ENCODE data around the gene CYP21A2.
"Not testable (repeated sequence)": the region's sequence is repeated elsewhere in the genome, so short reads cannot be mapped to it uniquely, and the experiment has no call there.

Gene CYP21A2

DNA sequence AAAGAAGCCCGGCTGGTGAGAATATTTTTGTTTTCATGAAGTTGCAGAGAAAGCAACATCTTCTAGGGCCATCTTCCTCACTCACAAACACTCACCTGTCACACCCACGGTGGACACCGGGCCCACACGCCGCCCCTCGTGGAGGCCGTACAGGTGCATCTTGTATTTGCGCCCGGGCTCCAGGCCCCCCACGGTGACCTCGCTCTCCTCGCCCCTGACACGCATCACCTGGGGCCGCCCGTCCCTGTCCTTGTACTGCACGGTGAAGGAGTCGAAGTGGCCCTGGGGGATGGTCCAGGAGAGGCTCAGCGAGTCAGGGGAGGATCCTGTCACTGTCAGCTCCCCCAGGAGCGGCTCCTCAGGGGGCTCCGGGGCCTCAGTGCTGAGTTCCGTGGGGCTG is 17.5 kb downstream of the CYP21A2 start:
- not testable (repeated sequence) for DNase-seq (ENCODE audit: low read depth)

DNA sequence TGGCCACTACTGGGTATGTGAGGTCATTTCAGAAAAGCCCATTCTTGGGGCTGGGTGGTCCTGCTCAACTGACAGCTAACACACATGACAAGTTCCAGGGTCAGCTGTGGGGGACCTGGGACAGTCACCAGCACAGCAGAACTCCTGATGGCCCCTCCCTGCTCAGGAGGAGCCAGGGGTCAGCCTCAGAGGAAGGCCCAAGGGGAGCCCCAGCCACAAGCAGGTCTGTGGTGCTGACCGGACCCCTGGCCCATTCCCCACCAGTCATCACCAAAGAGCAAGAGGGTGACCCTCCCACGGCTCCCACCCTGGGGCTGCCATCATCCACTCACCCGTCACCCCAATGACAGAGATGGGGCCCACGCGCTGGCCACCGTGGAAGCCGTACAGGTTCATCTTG is 18.0 kb downstream of the CYP21A2 start:
- no peak for DNase-seq (ENCODE audit: low read depth)

DNA sequence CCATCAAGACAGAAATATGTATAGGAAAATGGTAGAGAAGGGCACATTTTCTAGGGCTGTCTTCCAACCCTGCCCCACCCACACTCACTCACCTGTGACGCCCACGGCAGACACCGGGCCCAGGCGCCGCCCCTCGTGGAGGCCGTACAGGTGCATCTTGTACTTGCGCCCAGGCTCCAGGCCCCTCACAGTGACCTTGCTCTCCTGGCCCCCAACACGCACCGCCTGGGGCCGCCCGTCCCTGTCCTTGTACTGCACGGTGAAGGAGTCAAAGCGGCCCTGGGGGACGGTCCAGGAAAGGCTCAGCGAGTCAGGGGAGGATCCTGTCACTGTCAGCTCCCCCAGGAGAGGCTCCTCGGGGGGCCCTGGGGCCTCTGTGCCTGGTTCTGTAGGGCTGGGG is 19.8 kb downstream of the CYP21A2 start:
- DNase-seq (ENCODE audit: low read depth): no peak

DNA sequence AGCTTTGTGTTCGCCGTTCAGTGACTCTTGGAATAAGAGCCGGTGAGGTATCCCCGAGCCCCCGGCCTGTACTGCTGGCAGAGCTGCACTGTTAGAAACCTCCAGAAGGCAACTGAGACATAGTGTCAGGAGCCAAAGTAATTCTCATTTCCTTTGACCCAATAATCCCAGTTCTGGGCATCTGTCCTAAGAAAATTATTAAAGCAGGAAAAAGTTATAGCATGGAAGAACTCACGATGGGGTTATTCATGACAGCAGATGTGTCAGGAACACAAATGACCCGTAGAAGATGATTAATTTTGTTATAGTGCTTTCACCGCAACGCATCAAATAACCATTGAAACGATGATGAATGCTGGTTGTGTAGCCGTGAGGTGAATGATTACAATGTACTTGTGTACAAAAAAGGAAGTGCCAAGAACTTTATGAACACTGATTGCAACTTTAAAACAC is 20.3 kb downstream of the CYP21A2 start:
- no peak for DNase-seq (ENCODE audit: low read depth)

DNA sequence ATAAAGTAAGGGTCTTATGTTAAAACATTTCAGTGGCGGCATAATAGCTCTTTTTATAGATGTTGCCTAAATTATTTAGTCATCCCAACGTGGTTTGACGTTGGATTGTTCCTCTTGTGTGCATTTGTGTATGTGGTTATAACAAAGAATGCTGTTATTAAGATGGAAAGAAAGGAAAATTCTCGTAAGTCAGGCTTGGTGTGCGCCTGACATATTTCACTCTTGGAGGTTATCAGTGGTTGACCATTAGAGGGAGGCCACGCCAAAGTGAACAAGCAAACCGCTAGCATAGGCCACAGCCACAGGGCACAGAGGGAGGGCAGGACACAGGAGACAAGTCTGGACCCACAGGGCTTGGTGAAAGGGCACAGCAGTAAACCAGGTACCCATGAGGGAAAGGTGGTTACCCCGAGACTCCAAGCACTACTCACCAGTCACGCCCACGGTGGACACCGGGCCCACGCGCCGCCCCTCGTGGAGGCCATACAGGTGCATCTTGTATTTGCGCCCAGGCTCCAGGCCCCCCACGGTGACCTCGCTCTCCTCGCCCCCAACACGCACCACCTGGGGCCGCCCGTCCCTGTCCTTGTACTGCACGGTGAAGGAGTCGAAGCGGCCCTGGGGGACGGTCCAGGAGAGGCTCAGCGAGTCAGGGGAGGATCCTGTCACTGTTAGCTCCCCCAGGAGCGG is 22.9 kb downstream of the CYP21A2 start:
- DNase-seq (ENCODE audit: low read depth): no peak

DNA sequence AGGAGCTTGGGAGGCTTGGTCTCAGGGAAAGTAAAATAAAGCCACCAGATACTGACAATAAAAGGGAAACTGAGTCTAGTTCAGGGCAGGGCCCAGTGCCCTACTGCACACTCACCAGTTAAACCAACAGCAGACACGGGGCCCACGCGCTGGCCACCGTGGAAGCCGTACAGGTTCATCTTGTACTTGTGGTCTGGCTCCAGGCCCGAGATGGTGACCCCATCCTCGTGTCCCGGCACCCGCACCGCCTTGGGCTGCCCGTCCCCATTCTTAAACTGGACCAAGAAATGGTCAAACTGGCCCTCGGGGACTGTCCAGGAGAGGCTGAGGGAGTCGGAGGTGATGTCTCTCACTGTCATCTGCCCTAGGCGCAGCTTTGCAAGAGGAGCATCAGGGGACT is 26.5 kb downstream of the CYP21A2 start:
- no peak for DNase-seq (ENCODE audit: low read depth)

DNA sequence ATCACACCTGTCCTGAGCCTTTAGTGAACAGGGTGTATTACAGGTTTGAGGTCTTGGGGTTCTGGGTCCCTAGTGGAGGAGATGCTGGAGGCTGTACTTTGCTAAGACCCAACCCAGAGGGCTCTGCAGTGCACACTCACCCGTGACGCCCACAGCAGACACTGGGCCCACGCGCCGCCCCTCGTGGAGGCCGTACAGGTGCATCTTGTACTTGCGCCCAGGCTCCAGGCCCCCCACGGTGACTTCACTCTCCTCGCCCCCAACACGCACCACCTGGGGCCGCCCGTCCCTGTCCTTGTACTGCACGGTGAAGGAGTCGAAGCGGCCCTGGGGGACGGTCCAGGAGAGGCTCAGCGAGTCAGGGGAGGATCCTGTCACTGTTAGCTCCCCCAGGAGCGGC is 29.3 kb downstream of the CYP21A2 start:
- DNase-seq (ENCODE audit: low read depth): not testable (repeated sequence)

DNA sequence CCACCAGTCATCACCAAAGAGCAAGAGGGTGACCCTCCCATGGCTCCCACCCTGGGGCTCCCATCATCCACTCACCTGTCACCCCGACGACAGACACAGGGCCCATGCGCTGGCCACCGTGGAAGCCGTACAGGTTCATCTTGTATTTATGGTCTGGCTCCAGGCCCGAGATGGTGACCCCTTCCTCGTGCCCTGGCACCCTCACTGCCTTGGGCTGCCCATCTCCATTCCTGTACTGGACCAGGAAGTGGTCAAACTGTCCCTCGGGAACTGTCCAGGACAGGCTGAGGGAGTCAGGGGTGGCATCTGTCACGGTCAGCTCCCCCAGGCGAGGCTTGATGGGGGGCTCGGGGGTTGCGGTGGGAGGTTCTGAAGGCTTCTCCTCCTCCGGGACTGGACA is 30.1 kb downstream of the CYP21A2 start:
- not testable (repeated sequence) for DNase-seq (ENCODE audit: low read depth)

DNA sequence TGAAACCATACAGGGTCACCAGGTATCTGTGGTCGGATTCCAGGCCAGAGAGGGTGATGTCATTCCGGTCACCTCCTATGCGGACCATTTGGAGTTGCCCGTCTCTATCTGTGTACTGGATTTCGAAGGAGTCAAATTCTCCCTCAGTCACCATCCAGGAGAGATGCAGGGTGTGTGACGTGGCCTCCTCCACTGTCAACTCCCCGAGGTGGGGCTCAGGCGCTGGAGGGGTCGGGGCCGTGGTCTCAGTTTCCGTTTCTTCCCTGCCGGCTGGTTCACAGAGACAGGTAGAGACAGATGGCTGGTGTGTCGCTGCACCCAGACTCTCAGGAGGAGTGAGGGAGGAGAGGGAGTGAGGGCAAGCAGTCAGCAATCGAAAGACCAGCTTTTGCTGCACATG is 30.7 kb downstream of the CYP21A2 start:
- no peak for DNase-seq (ENCODE audit: low read depth)

DNA sequence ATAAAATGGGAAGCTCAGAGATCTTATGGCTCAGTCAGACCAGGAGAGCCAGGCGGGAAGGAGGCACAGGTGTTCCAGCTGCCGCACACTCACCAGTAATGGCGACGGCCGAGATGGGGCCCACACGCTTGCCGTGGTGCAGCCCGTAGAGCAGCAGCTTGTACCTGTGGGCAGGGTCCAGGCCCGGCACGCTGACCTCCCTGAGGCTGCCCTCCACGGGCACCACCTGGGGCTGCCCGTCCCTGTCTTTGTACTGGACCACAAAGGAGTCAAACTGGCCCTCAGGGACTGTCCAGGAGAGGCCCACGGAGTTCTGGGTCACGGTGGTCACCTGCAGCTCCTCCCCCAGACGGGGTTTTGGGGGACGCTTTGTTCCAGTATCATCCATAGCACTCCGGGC is 31.2 kb downstream of the CYP21A2 start:
- DNase-seq (ENCODE audit: low read depth): no peak

DNA sequence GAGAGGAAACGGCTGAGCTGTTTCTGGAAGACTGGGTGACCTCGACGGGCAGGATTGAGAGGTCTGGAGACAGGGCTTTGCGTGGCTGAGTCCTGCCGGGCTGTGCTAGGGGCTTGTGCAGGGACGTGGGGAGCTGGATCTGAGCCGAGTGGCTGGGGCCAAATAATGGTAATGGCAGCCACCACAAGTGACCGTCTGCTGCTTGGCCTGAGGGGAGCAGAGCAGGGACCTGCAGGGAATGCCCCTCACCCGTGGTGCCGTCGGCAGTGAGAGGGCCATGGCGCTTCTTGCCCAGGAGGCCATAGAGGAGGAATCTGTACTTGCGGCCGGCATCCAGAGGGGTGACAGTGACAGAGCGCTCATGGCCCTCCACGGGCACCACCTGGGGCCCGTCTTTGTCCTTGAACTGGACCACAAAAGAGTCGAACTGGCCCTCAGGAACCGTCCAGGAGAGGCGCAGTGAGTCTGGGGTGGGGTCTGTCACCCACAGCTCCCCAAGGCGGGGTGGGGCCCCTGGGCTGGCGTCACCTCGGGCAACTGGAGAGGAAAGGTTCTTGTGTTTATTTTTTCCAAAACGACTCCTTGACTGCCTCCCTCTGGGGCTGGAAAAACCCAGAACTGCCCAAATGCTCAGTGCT is 31.8 kb downstream of the CYP21A2 start:
- no peak for DNase-seq (ENCODE audit: low read depth)

DNA sequence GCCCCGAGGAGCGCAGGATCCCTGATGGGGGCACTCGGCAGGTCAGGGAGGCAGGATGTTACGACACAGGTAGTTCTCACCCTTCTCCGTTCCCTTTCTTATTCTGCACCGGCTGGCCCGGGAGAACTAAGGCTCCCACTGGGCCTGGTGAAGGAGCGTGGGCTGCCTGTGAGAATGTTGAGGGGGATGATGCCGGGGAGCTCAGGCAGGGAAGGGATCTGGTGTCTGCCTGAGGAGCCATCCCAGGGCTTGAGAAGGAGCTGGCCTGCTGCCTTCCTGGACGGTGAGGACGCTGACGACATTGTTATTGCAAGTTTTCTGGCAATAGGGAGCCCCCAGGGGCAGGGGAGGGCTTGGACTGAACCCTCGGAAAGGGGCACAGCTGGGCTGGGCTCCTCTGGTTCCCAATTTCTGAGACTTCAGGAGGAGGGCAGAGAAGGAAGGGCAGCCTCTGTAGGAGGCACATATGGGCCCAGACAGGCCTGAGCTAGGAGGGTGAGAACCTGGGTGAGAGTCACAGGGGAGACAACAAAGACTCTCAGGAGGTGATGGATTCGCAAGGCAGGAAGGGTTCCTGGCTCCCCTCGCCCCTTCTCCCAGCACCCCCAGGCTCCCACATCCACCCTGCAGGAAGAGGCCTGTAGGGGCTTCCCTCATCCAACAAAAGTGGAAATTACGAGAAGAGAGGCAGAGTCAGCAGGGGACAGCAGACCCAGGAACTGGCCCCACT is 32.8 kb downstream of the CYP21A2 start:
- no peak for DNase-seq (ENCODE audit: low read depth)

DNA sequence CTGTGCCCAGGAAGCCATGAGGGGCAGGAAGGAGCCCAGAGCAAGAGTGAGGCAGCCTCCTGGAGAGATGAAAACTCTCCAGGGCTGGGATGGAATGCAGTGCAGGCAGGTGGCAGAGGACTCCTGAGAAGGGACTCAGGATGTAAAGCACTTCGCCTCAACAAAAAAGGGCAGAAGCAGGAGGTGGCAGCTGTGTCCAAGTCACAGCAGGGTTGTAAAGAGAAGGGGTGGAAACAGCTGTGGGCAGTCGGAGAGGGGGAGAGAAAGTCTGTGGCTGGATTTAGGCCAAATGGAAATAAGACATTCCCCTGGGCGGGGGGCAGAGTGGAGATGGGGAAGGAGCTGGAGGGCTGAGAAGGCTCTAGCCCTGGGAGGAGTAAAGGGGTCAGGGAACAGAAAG is 34.9 kb downstream of the CYP21A2 start:
- no peak for DNase-seq (ENCODE audit: low read depth)

DNA sequence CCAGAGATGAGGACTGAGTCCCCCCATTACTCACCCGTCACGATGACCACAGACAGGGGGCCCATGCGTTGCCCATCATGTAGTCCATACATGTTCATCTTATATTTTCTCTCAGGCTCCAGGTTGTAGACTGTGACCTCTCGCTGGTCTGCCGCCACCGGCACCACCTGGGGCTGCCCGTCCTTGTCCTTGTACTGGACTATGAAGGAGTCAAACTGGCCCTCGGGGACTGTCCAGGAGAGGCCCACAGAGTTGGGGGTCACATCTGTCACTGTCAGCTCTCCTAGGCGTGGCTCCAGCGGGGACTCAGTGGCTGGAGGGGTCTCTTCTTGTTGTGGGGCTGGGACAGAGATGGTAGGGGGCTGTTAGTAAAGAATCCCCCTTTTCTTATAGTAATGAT is 35.4 kb downstream of the CYP21A2 start:
- no peak for DNase-seq (ENCODE audit: low read depth)

DNA sequence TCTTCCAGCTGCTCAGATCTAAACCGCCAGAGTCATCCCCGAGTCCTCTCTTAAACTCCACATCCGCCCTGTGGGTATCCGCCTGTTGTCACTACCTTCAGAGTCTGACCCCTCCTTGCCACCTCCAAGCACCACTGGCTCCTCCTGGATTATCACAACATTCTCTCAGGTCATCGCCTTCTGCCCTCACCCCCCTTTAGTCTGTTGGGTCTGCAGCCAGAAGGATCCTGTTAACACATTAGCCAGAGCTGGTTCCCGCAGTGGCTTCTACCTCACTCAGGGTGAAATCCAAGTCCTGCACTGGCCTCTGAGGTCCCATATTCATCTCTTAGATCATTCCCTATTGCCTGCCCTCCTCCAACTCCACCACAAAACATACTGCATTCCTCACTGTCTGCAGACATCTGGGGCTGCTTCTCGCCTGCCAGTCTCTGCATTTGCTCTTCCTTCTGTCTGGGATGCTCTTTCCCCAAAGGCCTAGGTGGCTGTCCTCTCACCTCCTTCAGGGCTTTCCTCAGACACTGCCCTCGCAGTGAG is 36.8 kb downstream of the CYP21A2 start:
- no peak for DNase-seq (ENCODE audit: low read depth)

DNA sequence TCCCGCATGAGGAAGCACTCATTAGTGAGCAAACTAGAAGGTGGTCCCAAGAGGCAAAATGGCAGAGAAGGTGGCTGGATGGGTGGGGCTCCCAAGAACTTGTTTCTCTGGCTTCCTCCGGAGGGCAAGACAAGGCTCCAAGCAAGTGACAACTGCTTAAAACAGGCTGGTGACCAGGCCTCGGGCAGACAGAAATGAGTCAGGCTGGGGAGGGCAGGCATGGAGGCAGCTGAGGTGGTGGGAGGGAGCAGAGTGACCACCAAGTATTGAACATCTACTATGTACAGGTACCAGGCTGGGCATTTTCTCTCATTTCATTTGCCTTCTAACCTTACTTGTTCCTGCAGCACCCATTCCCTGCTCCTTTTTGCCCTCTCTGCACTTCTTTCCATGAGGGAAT is 37.6 kb downstream of the CYP21A2 start:
- no peak for DNase-seq (ENCODE audit: low read depth)

DNA sequence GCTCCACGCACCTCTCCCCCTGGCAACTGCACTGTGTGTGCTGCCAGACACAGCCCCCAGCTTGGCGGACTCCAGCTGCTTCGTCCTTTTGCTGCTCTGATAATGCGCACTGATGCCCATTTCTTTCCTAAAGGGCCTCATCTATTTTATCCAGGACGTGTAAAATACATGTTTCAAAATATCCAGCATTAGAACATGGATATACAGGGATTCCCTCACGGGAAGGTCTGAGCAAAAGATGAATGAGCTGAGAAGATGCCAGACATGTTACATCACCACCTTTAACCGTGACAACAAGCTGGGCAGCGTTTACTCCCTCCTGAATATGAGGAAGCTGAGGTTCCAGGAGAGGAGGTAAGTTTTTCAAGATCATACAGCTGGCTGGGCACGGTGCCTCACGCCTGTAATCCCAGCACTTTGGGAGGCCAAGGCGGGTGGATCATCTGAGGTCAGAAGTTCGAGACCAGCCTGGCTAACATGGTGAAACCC is 38.1 kb downstream of the CYP21A2 start:
- no peak for DNase-seq (ENCODE audit: low read depth)

DNA sequence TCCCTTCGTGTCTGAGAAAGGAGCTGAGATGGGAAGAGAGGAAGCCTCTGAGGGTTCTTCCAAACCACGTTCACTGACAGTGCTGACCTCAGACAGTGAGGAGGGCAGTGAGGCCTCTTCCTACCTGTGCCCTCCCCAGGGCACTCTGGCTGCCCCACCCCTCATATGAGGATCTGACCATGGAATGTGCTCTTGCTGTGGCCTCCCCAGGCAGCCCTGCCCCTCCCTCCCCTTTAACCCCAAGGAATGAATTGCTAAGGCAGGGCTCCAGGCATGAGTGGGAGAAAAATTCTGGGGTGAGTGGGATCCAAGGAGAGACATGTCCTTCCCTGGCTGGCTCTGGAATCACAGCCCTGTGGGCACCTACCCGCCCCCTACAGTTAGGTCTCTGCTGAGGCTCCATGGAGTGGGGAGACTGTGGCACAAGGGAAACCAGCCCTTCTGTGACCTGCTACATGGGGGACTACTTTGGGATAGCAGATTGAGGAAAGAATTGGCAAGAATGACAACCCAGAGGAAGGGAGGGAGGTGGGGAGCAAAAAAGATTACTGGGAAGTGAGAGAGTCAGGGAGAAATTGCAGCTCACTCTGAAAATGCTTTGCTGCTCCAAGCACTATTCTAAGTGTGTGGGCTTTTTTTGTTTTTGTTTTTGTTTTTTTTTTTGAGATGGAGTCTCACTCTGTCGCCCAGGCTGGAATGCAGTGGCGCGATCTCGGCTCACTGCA is 41.5 kb downstream of the CYP21A2 start:
- DNase-seq (ENCODE audit: low read depth): no peak

DNA sequence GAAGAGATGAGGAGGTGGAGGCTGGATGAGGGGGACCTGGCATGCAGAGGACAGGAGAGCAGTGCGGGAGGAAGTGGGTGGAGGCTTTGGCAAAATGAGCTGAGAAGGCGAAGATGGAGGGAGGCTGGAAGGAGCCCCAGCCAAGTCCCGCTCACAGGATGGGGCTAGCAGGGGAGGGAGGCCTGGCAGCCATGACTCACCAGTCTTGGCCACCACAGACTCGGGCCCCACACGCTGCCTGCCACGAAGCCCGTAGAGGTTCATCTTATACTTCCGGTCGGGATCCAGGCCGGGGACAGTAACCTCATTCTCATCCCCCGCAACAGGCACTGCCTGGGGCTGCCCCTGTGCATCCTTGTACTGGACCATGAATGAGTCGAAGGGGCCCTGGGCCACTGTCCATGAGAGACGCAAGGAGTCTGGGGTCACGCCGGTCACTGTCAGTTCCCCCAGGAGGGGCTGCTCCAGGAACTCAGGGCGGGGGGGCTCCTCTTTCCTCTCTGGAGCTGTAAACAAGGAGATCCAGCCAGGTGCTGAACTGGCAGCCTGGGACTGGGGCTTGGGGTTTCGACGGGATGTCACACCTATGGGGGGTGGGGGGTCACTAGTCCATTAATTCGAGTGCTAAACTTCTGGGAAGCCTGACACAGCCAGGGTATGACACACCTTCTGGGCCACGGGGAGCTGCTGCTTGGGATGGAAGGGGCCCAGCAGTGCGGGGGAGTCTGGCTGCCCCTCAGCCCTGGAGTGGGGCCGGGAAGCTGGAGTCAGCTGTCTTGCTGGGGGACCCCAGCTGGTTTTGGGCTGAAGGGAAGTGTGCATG is 43.2 kb downstream of the CYP21A2 start:
- DNase-seq (ENCODE audit: low read depth): no peak

DNA sequence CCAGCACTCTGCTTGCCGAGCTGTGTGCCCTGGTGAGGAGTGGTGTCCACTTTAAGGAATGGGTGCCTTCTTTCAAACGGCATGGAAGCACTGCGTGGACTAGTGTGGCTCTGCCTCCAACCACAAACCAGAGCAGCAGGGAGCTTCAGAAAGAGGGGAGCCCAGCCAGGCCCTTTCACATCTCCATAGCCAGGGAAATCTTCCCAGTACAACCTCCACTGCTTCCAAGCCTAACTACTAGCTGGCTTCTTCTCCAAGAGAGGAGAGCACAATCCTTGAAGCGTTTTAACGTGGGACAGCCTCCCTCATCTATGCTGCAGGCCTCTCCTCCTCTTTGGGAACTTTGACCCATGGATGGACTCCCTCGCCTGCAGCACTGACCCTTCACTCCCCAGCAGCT is 44.3 kb downstream of the CYP21A2 start:
- no peak for DNase-seq (ENCODE audit: low read depth)

DNA sequence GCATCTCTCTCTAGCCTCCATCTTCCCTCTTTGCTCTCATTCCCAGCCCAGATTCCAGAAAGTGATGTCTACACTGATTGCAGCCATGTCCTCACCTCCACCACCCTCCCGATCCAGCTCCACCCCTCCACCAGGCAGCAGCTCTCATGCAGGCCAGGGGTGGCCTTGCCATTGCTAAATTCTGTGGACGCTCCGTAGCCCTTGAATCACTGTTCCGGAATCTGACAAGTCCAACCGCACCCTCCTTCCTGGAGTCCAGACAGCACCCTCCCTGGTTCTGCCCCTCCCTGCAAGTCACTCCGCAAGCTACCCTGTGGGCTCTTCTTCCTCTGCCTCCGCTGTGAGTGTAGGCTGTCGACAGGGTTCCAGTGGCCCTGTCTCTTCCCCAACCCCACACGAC is 44.7 kb downstream of the CYP21A2 start:
- DNase-seq (ENCODE audit: low read depth): no peak
